Stimulated activated naive B cell treated with anti-CD40 and anti-IgM and Interleukin-4, amounts not matched to agents 10 μg/mL and 1 μg/mL and 100 μg/mL, for 72 hours (primary cell): ENCODE results near the gene NEU2.
"Not testable (repeated sequence)": the region's sequence is repeated elsewhere in the genome, so short reads cannot be mapped to it uniquely, and the experiment has no call there.

Experiments used
- ATAC-seq, 2 donors: fragments of 150-1000 bp; cut with Tn5 transposase; replicated peaks; 2 replicates each; pipeline ENCODE4 v1.10.0; 2021; ENCODE audit warnings: moderate library complexity in 1 of 2
- DNase-seq: peaks from one replicate; pipeline ENCODE4 v3.0.0; 2021
- H3K27ac Mint-ChIP-seq: one replicate; pipeline ENCODE4 v1.8.0; 2022; ENCODE audit warnings: mild to moderate bottlenecking, mixed read lengths
- H3K27me3 Mint-ChIP-seq, 2 donors: one replicate each; pipeline ENCODE4 v1.8.0; 2022; ENCODE audit warnings: mixed read lengths in 2 of 2
- H3K36me3 Mint-ChIP-seq, 2 donors: one replicate each; pipeline ENCODE4 v1.8.0; 2022; ENCODE audit warnings: mixed read lengths in 2 of 2, mild to moderate bottlenecking in 1 of 2
- H3K4me1 Mint-ChIP-seq, 2 donors: one replicate each; pipeline ENCODE4 v1.8.0; 2022; ENCODE audit warnings: mixed read lengths in 2 of 2, mild to moderate bottlenecking in 1 of 2
- H3K4me3 Mint-ChIP-seq, 2 donors: one replicate each; pipeline ENCODE4 v1.8.0; 2022; ENCODE audit warnings: mild to moderate bottlenecking in 2 of 2, mixed read lengths in 2 of 2, moderate library complexity in 1 of 2
- H3K9me3 Mint-ChIP-seq, 2 donors: one replicate each; pipeline ENCODE4 v1.8.0; 2022; ENCODE audit warnings: mixed read lengths in 2 of 2, mild to moderate bottlenecking in 1 of 2

The NEU2 gene

DNA sequence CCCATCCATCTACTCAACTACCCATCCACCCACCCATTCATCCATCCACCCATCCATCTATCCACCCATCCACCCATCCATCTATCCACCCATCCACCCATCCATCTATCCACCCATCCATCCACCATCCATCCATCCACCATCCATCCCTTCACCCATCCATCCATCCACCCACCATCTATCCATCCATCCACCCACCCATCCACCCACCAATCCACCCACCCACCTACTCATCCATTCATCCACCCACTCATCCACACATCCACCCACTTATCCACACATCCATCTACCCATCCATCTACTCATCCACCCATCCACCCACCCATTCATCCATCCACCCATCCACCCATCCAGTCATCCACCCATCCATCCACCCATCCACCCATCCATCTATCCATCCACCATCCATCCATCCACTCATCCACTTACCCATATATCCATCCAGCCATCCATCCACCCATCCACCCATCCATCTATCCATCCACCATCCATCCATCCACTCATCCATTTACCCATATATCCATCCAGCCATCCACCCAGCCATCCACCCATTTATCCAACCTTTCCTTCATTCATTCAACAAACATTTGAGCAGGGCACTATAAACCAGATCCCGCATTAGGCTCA, 17.3 kb upstream of the NEU2 start:
- Mint-ChIP-seq H3K4me1 (peaks cover 12 to 18% of the 10 kb centered on the region in 2 donors), H3K4me3 (no peak overlapping the region), H3K9me3 (peaks cover 7 to 10% of the 10 kb centered on the region in 2 donors), H3K27ac (no peak overlapping the region), H3K36me3 (peaks cover 2 to 5% of the 10 kb centered on the region in 2 donors), H3K27me3 (peaks cover 17% of the 10 kb centered on the region in 2 donors)
- DNase-seq (no peak), ATAC-seq (no peak)

DNA sequence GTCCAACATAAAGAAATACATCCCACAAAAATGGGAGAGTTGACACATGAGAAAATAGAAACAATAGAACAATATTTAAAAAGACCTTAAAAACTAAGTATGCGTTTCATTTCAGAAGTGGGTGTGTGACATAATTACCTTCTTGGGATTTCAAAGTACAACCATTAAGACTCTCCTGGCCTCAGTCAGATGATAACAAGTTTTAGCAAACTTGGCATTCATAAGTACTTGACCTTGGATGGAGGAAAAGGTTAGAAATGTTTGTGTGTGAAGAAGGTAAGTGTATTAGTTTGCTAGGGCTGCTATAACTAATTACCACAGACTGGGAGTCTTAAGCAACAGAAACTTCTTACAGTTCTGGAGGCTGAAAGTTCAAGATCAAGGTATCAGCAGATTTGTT, 14.5 kb upstream of the NEU2 start:
- Mint-ChIP-seq H3K27me3 (peaks cover 7 to 13% of the 10 kb centered on the region in 2 donors), H3K4me3 (no peak overlapping the region), H3K9me3 (peaks cover 7 to 10% of the 10 kb centered on the region in 2 donors), H3K27ac (no peak overlapping the region), H3K4me1 (peaks cover 0 to 1% of the 10 kb centered on the region in 2 donors), H3K36me3 (peaks cover 2 to 5% of the 10 kb centered on the region in 2 donors)
- ATAC-seq: no peak
- no peak for DNase-seq

DNA sequence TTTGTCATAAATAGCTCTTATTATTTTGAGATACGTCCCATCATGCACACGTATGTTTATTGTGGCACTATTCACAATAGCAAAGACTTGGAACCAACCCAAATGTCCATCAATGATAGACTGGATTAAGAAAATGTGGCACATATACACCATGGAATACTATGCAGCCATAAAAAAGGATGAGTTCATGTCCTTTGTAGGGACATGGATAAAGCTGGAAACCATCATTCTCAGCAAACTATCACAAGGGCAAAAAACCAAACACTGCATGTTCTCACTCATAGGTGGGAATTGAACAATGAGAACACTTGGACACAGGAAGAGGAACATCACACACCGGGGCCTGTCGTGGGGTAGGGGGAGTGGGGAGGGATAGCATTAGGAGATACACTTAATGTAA, 12.9 kb upstream of the NEU2 start:
- H3K27me3 Mint-ChIP-seq: peaks cover 10 to 15% of the 10 kb centered on the region in 2 donors
- not testable (repeated sequence) for H3K36me3 Mint-ChIP-seq, ATAC-seq, H3K4me3 Mint-ChIP-seq, H3K27ac Mint-ChIP-seq, H3K4me1 Mint-ChIP-seq, DNase-seq
- H3K9me3 Mint-ChIP-seq: peaks cover 7 to 10% of the 10 kb centered on the region in 2 donors

DNA sequence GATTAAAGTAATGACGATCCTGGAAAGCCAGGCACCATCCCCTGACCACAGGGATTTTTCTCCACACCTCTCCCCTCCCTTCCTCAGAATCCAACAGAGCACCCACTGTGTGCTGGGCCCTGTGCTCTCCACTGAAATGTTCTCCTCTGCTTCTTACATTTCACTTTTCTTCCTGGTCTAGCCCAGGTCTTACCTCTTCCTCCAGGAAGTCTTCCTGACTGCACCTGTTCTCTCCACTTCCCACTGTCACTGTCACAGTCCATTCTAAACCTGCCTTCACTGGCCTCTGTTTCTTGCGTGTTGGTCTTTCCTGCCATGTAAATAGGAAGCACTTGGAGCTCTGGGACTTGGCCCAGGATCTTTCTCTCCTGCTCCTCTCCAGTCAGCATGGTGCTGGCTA, 12.0 kb upstream of the NEU2 start:
- Mint-ChIP-seq H3K27me3 (peaks cover 5 to 11% of the 10 kb centered on the region in 2 donors), H3K4me1 (no peaks in the 10 kb centered on the region), H3K9me3 (peaks cover 1 to 2% of the 10 kb centered on the region in 2 donors), H3K27ac (no peak overlapping the region), H3K36me3 (peaks cover under 1 to 1% of the 10 kb centered on the region in 2 donors), H3K4me3 (no peak overlapping the region)
- ATAC-seq (no peak), DNase-seq (no peak)

DNA sequence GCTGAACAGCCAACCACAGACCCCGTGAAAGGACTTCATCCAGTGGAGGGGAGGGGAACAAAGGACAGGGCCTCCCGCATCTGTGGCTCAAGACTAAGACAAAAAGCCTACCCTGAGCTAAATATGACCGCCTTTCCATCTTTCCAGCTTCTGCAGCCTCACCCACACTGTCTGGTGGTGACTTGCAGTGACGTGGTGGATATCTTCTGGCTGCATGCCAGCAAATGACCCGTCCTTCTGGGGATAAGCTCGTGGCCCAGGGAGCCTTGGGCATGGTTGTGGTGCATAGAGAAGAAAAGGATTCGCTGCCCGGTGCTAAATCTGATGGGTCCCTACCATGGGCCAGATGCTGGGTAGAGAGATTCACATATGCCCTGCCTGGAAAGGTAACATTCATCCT, 10.7 kb upstream of the NEU2 start:
- Mint-ChIP-seq H3K4me3 (no peak overlapping the region), H3K27me3 (peaks cover 3 to 8% of the 10 kb centered on the region in 2 donors), H3K36me3 (no peaks in the 10 kb centered on the region), H3K27ac (no peak overlapping the region), H3K4me1 (no peaks in the 10 kb centered on the region), H3K9me3 (no peaks in the 10 kb centered on the region)
- ATAC-seq: no peak
- DNase-seq: no peak

DNA sequence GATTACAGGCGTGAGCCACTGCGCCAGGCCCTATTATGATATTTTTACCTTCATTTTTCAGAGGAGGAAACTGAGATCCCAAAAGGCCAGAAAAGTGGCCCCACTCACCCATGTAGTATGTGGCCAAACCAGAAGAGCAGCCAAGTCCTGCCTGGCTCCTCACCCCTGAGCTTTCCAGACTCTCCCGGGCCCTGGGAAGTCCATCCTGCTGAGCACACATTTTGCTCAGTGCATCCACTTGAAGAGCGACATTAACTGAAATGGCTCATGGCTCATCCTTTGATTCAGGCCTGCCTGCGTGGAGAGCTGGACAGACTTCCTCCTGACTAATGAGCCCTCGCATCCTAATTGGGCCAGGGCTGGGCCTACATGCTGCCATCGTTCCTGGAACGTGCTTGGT, 9.9 kb upstream of the NEU2 start:
- Mint-ChIP-seq H3K36me3 (no peaks in the 10 kb centered on the region), H3K27me3 (peaks cover 3 to 8% of the 10 kb centered on the region in 2 donors), H3K9me3 (no peaks in the 10 kb centered on the region), H3K4me3 (no peak overlapping the region), H3K27ac (no peak overlapping the region), H3K4me1 (no peaks in the 10 kb centered on the region)
- ATAC-seq: no peak
- DNase-seq: no peak

DNA sequence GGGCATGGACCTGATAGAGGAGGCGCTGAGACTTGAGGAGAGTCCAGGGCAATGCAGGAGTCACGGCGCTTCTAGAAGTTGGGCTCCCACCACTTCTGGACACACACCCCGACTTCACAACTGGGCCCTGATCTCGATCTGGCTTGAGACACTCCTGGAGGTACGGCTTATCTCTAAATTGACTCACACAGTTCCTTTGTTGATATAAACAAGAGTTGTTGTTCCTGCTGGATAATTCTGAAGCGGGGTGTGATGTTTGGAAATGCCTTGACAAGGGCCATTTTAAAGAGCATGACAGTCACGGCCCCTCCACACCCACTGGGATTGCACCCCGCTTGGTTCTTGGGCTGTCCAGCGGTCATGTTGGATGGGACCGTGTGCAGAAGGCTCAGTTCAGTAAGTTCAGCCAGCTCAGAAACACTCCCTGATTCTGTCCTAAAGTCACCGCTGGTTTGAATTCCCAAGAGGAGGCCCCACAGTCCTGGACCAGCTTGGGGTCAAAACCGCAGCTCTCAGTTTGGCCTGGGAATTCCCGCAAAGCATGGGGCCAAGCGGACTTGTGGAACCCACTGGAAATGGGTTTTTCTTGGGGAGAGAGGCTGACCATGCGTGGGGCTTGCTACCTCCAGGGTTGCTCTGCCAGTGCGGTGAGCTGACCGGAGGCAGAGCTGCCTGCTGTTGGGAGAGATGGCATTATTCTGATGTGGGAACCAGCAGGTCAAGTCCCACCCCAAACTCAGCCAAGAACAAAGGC, 9.3 kb upstream of the NEU2 start:
- ATAC-seq (no peak), DNase-seq (no peak)
- no peaks in the 10 kb centered on the region for H3K36me3 Mint-ChIP-seq
- no peaks in the 10 kb centered on the region for H3K4me1 Mint-ChIP-seq
- H3K27me3 Mint-ChIP-seq: peaks cover 3 to 8% of the 10 kb centered on the region in 2 donors
- H3K27ac Mint-ChIP-seq: no peak overlapping the region
- H3K9me3 Mint-ChIP-seq: no peaks in the 10 kb centered on the region
- no peak overlapping the region for H3K4me3 Mint-ChIP-seq

DNA sequence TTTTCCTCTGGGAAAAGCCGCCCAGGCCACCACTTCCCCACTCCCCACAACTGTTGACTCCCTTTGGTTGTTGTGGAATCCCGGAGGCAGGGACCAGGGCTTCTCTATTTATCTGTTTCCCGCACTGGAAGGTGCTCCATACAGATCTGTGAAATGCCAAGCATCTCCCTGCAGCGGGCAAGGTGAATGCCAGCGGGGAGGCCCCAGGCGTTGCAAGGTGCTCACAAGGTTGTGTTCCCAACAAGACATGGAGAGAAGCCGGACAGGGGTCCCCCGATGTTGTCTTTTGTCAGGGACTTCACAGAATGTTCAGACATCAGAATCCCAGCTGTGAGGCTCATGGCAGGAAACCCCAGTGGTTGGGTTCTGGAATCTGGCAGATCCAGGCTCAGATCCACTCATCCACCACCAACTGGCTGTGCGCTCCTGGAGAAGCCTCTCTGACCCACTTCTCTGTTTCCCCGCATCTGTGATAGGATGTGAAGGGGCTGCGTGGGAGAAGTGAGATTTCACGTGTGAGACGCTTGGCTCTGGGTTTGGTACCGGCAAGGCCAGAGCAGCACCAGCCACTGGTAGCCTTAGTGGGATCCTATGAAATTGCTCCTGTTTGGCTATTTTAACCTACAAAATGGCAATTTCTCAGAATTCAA, 8.6 kb upstream of the NEU2 start:
- Mint-ChIP-seq H3K27ac (no peak overlapping the region), H3K27me3 (peaks cover 3 to 8% of the 10 kb centered on the region in 2 donors), H3K4me3 (no peak overlapping the region), H3K36me3 (no peaks in the 10 kb centered on the region), H3K4me1 (peaks cover 0 to 2% of the 10 kb centered on the region in 2 donors), H3K9me3 (no peaks in the 10 kb centered on the region)
- ATAC-seq (no peak), DNase-seq (no peak)

DNA sequence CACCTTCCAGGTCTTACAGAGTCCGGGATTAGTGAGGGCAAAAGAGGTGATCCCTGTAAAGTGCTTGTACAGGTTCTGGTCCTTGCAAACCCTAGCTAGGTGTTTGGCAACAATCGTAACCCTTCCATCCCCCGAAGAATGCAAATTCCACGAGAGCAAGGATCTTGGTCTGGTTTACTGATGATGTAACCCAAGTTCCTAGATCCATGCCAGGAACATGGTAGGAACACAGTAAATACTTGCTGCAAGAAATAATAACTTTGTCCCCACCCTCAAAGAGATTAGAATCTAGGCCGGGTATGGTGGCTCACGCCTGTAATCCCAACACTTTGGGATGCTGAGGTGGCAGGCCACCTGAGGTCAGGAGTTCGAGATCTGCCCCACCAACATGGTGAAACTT, 6.8 kb upstream of the NEU2 start:
- Mint-ChIP-seq H3K4me1 (peaks cover 0 to 2% of the 10 kb centered on the region in 2 donors), H3K27me3 (peaks cover 3 to 8% of the 10 kb centered on the region in 2 donors), H3K36me3 (no peaks in the 10 kb centered on the region), H3K27ac (no peak overlapping the region), H3K9me3 (no peaks in the 10 kb centered on the region), H3K4me3 (no peak overlapping the region)
- no peak for DNase-seq
- ATAC-seq: no peak

DNA sequence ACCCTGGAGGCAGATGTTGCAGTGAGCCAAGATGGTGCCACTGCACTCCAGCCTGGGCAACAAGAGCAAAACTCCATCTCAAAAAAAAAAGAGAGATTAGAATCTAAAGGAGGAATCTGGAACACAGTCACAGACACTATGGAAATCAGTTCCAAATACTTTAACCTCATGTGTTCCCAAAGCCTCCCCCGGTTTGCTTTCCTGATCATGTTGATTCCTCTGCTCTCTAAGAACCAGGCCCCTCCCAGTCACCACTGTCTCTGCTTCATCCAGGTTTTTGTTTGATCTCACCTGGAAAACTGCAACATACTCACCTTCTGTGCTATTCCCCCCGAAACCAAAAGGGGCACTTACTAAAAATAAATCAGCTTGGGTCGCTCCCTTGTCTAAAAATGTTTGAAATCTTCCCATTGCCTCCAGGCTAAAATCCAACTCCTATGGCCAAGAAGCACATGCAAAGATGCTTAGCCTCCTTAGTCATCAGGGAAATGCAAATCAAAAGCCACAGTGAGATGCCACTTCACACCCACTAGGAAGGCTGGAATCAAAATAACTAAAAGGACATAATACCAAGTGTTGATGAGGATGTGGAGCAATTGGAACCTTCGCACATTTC, 6.2 kb upstream of the NEU2 start:
- Mint-ChIP-seq H3K27me3 (peaks cover 3 to 8% of the 10 kb centered on the region in 2 donors), H3K4me1 (peaks cover 0 to 2% of the 10 kb centered on the region in 2 donors)

DNA sequence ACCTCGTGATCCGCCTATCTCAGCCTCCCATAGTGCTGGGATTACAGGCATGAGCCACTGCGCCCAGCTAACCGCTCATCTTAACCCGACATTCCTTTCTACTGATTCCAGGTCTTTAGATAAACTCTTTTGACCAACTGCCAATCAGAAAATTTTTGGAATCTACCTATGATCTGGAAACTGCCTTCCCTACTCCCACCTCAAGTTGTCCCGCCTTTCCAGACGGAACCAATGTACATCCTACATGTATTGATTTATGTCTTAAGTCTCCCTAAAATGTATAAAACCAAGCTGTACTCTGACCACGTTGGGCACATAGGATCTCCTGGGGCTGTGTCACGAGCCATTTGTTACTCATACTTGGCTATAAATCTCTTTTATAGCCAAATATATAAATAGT, 3.2 kb upstream of the NEU2 start:
- H3K27ac Mint-ChIP-seq: no peak overlapping the region
- no peaks in the 10 kb centered on the region for H3K9me3 Mint-ChIP-seq
- no peak for DNase-seq
- H3K27me3 Mint-ChIP-seq: peaks cover 0 to 3% of the 10 kb centered on the region in 2 donors
- no peaks in the 10 kb centered on the region for H3K36me3 Mint-ChIP-seq
- ATAC-seq: no peak
- no peak overlapping the region for H3K4me3 Mint-ChIP-seq
- peaks cover 0 to 2% of the 10 kb centered on the region in 2 donors for H3K4me1 Mint-ChIP-seq

More for the DNA sequence above, 6.2 kb upstream of the NEU2 start:
- no peak for ATAC-seq
- Mint-ChIP-seq H3K27ac (no peak overlapping the region), H3K9me3 (no peaks in the 10 kb centered on the region), H3K4me3 (no peak overlapping the region), H3K36me3 (no peaks in the 10 kb centered on the region)
- DNase-seq: no peak

DNA sequence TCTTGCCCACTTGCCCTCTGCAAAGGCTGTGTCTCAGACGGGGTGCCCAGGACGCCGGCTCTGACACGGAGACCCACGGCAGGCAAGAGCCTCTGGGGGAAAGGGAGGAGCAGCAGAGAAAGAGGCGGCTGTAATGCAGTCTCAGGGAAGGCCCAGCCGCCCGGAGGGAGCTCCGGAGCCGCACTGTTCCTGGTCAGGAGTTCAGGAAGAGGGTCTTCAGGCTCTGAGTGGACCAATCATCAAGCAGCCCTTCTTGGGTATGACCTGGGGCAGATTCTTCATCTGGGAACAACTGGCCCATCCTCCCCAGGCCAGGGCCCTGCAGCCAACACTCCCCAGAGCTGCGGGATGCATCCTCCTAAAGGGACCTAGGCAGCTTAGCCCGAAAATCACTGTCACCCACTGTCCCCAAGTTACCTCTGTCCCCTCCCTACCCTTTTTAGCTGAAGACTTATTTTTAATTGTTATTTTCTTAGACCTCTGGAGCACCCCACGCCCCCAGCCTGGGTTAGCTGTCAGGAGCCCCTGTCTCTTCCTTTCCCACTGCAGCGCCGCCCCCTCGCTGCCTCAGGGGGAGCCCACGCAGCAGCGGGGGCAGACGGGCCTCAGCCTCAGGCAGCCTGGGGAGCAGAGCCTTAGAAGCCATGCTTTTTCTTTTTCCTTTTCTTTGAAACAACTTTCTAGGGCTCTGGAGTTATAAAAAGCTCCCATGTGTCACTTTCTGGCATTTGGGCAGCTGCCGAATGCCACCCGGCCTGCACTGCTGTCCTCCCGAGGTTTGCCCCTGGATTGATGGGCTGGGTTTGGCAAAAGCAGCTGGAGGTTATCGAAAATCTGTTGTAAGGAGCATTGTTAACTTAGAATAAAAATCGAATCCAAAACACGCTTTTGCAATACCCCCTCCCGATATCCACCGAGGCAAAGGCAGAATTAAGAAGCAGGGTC, 644 bp upstream of the NEU2 start:
- DNase-seq (no peak), ATAC-seq (no peak)
- Mint-ChIP-seq H3K9me3 (no peaks in the 10 kb centered on the region), H3K27me3 (no peaks in the 10 kb centered on the region), H3K4me3 (no peak overlapping the region), H3K36me3 (no peaks in the 10 kb centered on the region), H3K27ac (no peak overlapping the region), H3K4me1 (peaks cover 0 to 2% of the 10 kb centered on the region in 2 donors)

DNA sequence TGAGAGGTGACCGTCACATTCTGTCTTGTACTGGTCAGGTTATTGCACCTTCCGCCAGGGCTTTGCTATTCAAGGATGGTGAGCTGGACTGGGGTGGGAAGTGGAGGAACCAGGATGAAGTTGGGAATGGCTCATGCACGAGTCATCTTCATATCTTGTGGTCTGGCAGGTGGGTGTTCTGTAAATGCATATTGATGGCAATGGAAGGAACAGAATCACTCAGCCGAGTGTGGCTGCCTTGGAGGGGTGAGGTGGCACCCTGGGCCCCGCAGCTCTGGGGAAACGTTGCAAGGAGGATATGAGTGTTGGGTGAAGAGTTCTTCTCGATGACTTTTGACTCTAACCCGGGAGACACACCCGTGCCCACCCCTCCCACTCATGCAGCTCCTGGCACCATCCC, 1.2 kb downstream of the NEU2 start:
- Mint-ChIP-seq H3K4me1 (peaks cover 0 to 2% of the 10 kb centered on the region in 2 donors), H3K4me3 (no peak overlapping the region), H3K27me3 (no peaks in the 10 kb centered on the region), H3K27ac (no peak overlapping the region), H3K36me3 (no peaks in the 10 kb centered on the region), H3K9me3 (no peaks in the 10 kb centered on the region)
- no peak for DNase-seq
- no peak for ATAC-seq
